C1 segment of cervical spinal cord (tissue), 14 donors: Measurements from ENCODE around the gene ACSM6.
A peak's percentile ranks its signal among the peaks of the same experiment; 100 is the strongest.
"Not testable (repeated sequence)": the region's sequence is repeated elsewhere in the genome, so short reads cannot be mapped to it uniquely, and the experiment has no call there.

Experiments
- DNase-seq, 14 donors: peaks; one replicate each; lab custom pipeline; 2025; lab: John Stamatoyannopoulos, UW

ACSM6 gene, protein sequence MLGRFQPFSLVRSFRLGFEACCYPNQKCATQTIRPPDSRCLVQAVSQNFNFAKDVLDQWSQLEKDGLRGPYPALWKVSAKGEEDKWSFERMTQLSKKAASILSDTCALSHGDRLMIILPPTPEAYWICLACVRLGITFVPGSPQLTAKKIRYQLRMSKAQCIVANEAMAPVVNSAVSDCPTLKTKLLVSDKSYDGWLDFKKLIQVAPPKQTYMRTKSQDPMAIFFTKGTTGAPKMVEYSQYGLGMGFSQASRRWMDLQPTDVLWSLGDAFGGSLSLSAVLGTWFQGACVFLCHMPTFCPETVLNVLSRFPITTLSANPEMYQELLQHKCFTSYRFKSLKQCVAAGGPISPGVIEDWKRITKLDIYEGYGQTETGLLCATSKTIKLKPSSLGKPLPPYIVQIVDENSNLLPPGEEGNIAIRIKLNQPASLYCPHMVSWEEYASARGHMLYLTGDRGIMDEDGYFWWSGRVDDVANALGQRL

DNA sequence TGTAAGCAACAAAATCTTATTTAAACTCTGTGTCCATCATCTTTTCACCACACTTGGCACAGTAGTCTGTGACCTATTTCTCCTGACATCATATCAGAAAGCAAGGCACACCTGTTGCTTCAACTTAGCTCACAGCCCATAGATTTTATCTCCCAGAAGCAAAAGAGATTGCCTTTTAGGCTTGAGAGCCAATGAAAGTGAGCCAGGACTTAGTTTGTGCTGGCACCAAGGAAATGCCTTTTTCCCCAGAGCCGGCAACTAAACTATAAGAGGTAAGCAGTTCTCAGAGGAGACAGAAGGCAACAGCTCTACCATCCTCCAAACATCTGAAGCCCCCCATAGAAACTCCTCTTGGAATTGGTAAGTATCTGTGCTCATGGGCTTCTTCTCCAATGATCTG lies at the start of gene ACSM6:
ACSM6 (plus strand) TSS at position 295 of the 400 bp plus-strand sequence. CDS start 248 bp downstream, outside the sequence.
- no peak for DNase-seq

DNA sequence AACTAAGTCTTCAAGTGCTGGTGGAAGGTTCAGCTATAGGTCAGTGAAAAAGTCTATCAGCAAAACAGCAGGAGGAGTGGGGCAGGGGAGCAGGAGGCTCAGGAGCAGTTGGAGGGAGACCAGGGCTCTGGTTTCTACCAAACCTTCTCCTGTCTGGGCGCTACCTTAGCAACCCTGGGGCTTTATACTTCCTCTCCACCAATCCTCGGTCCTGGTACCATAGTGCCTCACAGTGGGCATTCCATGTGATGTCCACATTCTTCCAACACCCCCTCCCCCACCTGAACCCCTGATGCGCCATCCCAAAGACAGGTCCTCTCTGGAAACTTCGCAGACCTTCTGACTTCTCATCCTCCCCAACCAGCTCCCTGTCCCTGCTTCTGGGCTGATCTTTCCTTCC lies 25.3 kb upstream of the ACSM6 start:
- DNase-seq, result no peak

DNA sequence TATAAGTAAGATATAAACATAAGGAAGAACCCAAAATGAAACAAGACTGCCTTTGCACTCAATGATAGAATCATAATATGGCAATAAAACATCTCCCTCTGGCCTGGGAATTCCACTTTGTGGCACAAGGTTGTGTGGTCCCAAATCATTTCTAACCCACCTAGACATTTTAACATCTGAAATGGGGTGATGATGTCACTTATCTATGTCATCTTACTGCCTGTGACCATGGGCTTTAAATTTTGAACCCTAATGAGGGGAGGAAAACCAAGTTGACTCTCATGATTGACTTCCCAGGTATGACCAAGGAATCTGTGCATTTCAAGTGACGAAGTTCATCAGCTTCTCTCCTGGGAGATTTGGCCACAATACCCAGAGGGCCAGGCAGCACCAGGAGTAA lies 24.5 kb upstream of the ACSM6 start:
- no peak for DNase-seq

DNA sequence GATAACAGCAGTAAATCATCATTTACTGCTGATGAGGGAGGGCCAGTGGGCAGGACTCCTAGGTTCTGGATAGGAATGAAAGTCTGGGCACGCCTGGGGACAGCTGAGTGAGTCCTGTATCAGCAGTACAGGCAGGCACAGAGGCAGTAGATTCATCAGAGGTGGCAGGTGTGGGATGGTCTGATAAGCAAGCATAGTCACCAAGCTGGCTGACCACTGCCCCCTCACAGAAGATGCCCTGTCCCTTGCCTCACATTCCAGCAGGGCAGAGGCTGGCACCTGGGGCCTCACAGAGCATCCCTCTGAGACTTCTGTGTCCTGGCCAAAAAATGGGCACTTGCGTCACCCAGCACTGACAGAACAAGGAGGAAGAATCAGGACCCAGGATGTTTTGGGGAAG lies 23.2 kb upstream of the ACSM6 start:
- DNase-seq, result no peak

DNA sequence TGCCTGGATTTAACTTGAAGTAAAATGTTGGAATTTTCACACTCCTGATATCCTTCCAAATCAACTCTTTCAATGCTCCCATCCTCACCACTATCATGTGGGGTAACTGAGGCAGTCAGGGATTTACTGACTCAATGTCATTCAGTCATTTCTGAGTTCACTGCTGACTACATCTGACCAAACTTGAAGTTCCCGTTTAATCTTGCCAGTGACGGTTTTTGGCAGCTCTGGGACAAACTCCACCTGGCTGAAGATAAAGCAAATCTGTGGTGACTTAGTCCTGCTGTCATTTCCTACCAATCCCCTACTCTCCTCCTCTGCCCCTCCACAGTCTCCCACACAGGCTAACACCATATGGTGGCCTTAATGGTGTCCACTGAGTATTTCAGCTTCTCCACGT lies 22.7 kb upstream of the ACSM6 start:
- no peak for DNase-seq

DNA sequence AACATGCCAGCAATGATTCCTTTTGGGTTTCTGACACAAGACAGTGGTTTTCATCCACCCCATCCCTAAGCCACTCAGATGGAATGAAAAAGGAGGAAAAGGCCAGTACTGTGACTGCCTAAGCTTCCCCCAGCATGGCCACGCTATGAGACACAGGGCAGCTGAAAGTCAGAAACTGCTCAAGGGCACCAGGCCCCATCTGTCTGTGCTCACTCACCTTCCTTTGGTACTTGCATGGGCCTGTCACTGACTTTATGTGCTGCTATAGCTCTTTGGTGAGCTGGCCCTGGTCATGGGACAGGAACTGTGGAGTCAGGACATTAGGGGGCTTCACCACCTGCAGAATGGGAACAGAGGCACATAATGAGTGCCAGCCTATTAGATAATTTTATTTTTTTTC lies 21.2 kb upstream of the ACSM6 start:
- no peak for DNase-seq

DNA sequence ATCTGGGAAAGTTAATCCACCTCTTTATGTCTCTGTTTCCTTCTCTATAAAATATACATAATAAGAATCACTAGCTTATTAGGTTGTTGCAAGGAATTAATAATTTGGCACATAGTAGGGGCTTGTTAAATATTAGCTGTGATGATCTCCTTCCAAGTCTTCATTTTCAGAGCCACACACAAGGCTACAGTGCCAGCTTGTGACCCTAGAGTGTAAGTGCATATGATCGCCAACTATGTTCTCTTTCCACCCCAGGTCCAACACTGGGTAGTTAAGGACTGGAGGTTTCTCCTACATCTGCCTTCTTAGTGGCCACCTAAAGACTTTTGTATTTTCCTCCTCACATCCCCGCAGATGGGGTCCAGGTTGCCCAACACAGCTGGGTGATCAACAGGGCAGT lies 17.9 kb upstream of the ACSM6 start:
- DNase-seq, result no peak

DNA sequence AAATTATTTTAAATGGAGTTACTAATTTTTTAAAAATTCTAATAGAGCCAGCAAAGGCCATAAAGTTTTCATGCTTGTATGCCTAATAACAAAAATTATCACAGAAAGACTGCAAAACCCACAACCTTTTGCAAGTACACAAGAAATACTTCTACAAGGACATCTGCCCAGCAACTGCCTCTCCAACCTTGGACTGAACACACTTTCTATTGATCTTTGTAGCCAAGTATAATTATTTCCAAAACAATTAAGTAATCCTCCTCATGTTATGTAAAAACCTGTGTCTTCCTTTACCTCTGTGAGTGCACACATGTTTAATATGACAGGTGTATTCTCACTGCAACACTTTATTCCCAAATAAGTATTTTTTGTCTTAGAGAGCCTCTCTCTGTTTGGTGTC lies 16.6 kb upstream of the ACSM6 start:
- no peak for DNase-seq

DNA sequence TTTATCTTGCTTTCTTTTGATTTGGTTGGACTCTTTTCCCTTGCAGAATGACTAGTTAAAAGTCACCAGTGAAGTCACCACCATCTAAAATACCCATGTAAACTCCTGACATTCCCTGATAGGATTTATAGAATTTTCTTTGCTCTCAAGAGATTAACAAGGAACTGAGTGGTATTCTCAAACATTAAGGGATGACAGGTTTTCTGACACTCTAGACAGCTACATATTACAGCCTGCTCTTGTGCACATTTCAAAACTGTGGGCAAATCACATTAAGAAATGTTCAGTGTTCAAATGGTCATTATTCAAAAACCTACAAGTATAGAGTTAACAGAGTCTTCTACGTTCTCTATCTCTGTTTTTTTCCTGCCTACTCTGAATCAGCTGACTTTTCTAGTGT lies 15.8 kb upstream of the ACSM6 start:
- no peak for DNase-seq

DNA sequence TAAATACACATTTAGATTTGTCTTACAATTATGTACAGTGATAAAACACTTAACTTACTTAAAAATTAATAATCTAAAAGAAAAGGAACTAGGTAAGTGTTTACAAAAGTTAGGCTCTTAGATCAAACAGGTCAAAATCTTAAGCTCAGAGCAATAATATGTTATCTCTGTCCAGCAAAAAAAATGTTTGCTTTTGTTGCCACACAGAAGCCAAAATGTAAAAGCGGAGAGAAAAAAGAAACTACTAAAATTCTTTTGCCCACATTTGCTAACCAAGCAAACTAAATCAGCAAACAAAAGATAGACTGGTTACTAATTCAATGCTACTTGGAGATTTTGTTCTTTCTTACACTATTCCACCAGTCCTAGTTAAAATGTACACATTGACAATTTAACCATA lies 15.2 kb upstream of the ACSM6 start:
- no peak for DNase-seq

DNA sequence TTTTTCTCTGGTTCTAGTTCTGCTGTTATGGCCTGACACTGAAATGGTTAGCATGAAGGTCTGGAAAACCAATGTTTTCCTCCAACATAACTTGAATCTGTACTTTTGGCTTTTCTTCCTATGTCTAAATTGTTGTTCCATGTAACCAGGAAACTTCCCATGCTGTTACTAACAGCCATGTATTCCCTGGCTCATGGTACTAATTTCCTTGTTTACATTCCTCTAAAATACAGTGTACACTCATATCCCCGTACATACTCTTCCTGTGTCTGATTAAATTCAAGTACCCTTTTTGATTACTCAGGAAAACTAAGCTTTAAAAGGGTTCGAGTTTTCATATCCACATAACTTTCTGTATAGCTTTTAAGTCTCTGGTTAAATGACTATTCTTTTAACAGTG lies 12.3 kb upstream of the ACSM6 start:
- no peak for DNase-seq

DNA sequence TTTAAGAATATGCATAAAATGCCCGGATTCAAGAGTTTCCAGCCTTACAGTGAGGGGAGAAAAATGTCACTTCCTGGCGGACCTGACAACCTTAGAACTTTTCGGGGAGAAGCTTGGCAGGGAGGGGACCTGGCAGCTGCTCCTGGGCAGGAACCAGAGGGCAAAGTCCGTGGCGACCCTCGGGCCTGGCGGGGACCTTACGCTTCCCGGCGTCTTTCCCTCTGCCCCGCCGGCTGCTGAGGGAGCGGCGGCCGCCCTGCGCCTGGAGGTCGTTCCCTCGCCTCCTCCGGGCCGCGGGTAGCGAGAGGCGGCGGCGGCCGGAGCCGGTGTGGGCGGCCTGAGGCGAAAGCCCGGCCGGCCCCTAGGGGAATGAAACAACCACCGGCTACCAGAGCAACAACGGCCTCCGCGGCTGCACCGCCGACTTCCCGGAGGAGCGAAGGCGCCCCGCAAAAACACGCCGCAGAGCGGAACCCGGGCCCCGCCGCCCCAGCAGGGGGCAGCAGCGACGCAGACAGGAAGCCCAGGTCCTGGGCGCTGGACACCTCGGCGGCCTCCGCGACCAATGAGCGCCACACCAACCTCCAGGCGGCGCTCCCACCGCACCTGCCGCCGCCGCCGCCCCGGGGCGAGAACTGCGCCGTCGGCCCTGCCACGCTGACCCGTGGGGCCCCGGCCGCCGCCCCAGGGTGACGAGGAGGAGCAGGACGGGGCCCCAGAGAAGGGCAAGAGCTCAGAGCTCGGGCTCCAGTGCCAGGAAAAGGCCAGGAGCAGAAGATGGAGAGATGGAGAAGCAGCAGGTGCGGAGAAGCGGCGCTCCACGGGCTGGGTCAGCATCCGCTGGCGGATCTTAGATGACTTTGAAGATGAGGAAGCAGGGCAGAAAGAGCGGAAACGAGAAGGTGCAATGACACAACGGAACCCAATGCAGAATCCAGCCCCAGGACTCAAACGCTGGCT lies 10.5 kb upstream of the ACSM6 start:
- DNase-seq, result peak in 13 of 14 donors; percentile 21 to 81 (median 39)

DNA sequence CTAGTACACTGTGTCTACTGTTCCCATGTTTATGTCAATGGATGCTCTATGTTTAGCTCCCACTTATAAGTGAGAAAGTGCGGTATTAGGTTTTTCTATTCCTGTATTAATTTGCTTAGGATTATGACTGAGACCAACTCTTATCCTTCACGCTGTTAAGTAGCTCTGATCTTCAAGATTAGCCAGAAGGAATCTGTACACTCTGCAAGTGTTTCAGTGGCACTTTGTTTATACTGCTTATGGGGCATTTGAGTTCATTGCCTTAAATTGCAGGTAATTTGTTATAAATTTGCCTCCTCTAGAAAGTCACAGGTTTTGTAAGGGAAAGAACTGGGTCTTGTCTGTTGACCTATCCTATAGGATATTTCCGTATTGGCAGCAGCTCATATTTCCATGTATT lies 6.4 kb upstream of the ACSM6 start:
- DNase-seq, result no peak

DNA sequence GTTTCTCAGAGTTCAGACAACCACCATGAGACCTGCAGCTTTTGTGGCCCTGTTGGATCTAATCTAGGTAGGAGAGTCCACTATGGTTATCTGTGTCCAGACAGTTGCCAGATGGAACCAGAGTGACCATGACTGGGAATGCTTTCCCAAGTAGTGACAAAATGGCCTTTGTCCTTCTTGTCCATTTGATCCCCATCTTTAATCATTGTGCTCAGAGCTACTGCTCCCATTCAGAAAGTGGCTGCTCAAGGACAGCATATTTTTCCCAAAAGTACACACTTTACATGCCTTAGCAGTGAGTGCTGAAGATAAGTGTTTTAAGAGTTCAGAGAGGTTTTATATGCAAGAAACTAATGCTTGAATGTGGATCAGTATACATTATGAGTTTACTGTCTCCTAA lies 5.4 kb upstream of the ACSM6 start:
- DNase-seq, result no peak

DNA sequence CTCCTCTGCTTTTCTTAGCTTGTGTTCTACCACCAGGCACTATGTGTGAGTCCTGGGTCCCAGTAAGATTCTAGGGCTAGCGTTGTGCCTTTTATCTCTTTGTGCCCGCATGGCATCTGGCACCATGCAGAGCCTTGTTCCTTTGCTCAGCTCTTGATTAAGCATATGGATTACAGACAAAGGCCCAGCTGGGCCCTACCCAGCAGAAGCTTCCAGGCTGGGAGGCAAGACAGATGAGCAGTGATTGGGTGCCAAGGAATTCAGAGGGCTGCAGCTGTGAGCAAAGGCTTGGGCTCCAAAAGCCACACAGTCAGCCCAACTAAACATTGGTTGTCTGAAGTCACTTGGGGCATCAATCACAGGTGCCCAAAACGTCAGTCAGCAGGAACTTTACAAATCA lies 2.0 kb downstream of the ACSM6 start:
- peak in 7 of 14 donors; percentile 1 to 37 (median 9) for DNase-seq

DNA sequence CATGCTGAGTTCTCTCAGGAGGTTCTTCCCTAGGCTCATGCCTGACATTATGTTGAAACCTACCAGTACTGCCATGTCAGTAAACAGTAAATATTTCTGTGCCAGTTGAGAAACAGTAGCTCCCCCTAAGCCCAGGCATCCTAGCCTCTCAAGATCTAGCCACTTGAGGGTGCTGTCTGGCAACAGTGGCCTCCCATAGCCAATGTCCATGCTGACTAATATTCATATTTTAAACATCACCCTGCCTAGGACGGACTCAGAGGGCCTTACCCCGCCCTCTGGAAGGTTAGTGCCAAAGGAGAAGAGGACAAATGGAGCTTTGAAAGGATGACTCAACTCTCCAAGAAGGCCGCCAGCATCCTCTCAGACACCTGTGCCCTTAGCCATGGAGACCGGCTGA lies 7.7 kb downstream of the ACSM6 start:
- no peak for DNase-seq

DNA sequence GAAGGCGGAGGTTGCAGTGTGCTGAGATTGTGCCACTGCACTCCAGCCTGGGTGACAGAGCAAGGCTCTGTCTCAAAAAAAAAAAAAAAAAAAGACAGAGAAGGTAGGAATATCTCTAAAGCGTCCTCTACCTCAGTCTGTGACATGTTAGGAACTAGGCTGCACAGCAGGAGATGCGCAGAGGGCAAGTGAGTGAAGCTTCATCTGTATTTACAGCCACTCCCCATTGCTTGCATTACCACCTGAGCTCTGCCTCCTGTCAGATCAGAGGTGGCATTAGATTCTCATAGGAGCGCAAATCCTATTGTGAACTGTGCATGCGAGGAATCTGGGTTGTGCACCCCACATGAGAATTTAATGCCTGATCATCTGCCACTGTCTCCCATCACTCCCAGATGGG lies 8.8 kb downstream of the ACSM6 start:
- not testable (repeated sequence) for DNase-seq

DNA sequence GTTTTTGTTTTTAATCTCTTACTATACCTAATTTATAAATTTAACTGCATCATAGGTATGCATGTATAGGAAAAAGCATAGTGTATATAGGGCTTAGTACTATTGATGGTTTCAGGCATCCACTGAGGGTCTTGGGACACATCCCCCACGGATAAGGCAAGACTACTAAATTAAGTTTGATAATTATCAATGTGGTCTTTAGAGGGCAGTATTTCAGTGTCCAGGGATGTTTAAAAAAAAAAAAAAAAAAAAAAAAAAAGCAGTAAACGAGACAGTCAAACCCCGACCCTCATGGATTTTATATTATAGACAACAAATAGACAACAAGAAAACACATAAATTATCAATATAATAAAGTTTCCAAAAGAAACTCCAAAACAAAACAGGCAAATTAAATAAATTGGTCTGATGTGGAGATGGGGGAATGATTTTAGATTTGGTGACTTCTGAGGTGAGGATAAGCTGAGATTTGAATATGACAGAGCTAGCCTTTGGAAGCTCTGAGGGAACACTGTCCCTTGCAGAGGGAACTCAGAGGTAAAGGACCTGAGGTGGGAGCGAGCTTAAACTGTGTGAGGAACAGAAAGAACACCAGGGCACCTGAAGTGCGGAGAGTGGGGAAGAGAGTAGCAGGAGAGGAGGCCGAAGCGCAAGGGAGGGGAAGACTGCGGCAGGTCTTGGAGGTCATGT lies 14.8 kb downstream of the ACSM6 start:
- DNase-seq, result no peak

DNA sequence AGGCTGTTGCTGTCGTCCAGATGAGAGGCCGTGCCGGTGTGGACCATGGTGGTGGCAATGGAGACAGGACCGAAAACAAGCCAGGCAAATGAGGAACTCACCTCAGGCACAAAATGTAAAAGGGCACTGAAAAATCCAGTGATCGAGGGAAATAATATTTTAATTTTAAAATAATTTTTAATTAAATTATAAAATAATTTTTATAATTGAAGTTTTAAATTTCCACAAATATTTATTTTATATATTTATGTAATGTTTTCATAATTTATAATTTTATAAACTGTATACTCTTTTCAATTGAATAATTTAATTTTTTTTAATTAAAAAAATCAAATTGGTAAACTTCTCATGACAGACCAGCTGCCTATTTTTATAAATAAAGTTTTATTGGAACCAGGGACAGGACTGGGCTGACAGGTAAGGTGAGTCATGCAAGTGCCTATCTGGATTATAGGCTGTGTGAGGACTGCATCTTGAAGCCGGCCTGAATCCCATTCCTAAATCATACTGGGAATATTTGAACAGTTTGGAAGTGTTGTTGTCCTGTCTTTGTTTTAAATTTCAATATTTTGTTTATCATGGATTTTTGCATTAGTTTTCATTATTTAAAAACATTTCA lies 15.6 kb downstream of the ACSM6 start:
- DNase-seq, result no peak

DNA sequence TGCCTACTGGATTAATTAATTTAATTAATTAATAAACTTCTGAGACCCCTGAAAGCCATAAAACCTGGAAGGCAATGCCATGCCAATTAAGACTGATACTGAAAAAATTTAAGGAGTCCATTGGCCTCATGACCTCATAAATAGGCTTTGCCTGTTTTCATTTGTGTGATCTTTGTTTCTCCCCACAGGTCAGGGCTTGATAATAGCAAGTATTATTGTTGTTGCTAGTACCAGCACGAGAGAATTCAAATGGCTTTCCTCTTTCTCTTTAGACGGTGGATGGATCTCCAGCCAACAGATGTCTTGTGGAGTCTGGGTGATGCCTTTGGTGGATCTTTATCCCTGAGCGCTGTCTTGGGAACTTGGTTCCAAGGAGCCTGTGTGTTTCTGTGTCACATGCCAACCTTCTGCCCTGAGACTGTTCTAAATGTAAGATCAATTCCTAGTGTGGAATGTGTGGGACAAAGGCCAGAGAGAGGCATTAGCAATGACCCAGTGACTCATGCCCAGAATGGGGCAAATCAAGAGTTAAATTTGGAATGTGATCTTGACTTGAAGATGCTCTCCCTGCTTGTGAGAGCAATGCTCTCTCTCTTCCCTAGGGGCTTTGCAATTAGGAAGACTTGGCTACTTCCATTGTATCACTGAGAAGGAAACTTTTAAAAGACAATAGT lies 17.7 kb downstream of the ACSM6 start:
- DNase-seq, result no peak

DNA sequence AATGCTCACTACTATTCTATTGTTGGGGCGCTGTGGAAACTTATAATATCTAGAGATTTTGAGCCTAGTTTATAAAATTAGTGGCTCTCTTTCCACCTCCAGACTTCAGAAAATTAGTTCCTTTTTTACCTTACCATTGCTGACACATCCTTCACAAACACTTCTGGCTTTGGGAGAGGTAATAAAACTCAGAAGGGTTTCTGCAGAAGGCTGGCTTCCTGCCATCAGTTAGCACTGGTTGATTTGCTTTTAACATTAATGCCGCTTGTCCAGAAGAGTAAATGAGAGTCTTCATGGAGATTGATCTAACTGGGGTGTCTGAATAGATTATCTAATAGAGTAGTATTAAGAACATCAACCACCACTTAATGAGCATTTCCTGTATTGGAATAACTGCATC lies 20.3 kb downstream of the ACSM6 start:
- no peak for DNase-seq
